A172 (cell line): ENCODE measurements around the gene TJP3. TPM values are rescaled to one million over a fixed set of nuclear protein-coding genes. Genes with fewer than 3 reads are reported as not detected.

Experiments used
- DNase-seq: peaks from one replicate; pipeline ENCODE4 v3.0.0-alpha.2; 2015; ENCODE audit warnings: low spot score
- total RNA-seq: library from RNA; depleted of rRNA; stranded (reverse); fragments of >200 nt; shearing (Covaris generic); gene quantifications from 2 replicates; pipeline ENCODE4 v1.2.3, GENCODE V29; 2014

The TJP3 gene
- total RNA-seq, 1 experiment from 2014 or later = 0.93 TPM

GRCh38 chr19:3670796-3671679 is 37.1 kb upstream of the TJP3 start:
- peak; percentile 43 for DNase-seq

DNA sequence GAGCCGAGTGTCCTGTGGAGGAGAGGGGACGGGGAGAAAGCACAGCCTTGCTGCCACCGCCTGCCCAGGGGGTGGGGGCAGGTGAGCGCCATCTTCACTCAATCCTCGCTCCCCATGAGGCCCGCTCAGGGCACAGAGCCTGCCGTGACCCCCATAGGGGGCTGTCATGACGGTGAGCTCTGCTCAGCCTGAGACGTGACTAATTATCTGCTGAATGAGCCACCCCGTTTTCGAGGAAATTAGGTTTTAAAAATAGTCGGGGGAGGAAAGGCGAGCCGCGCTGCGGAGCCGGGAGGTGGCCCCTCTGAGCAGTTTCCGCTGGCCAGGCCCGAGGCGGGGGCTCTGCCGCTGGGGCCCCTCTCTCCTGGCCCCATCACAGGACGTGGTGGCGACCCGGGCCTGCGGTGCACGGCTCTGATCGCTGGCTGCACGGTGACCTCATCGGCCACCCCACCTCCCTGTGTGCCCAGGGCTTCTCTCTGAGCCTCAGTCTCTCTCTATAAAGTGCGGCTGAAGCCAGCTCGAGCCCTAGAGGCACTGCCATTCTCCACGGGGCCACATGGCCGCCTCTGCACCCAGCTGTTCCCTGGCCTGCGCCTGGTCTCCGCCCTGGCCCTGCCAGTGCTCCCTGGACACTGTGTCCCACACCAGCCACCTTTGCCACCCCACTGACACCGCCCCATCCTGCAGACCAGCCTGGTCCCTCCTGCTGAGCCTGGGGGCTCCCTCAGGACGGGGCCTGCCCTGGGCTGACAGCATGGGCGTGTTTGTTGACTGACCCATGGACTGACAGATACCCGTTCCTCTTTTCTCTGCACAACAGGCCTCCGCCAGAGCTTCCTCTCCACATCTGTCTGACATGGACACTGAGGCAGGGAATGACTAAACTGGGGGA is 36.3 kb upstream of the TJP3 start:
- no peak for DNase-seq

- DNase-seq = no peak
These were observed 35.6 kb upstream of the TJP3 start for GRCh38 chr19:3672575-3672948.

- DNase-seq = no peak
These were observed 35.2 kb upstream of the TJP3 start for GRCh38 chr19:3672993-3673392.

GRCh38 chr19:3673506-3674439 is 34.4 kb upstream of the TJP3 start:
- DNase-seq = no peak

GRCh38 chr19:3674784-3675543 is 33.2 kb upstream of the TJP3 start:
- no peak for DNase-seq

DNA sequence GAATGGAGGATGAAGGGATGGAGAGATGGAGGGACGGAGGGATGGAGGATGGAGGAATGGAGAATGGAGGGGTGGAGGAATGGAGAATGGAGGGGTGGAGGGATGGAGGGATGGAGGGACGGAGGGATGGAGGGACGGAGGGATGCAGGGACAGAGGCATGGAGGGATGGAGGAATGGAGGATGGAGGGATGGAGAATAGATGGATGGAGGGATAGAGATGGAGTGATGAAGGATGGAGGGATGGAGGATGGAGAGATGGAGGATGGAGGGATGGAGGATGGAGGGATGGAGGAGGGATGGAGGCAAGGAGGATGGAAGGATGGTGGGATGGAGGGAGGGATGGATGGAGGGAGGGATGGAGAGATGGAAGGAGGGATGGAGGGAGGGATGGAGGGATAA is 30.0 kb upstream of the TJP3 start:
- DNase-seq = no peak

GRCh38 chr19:3679138-3679537 is 29.0 kb upstream of the TJP3 start:
- DNase-seq = no peak

DNA sequence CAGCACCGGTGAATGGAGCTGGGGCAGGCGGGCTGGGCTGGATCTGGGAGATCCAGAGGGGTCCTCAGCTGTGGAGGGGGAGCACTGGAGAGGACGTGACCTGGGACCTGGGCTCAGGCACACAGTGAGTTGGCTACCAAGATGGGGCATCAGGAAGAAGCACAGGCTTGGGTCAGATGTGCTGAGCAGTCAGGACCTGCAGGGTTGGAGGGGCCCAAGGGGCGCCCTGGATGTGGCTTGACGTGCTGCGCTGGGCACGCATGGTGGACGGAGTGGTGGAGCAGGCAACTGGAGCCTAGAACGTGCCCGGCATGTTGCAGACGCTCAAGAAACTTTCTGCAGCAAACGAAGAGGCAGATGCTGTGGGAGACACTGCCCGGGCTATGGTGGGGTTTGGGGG is 28.6 kb upstream of the TJP3 start:
- DNase-seq = no peak

- no peak for DNase-seq
These were observed 27.2 kb upstream of the TJP3 start for GRCh38 chr19:3680939-3681338.

GRCh38 chr19:3682286-3682685 is 25.9 kb upstream of the TJP3 start:
- DNase-seq = no peak

GRCh38 chr19:3682741-3683404 is 25.3 kb upstream of the TJP3 start:
- no peak for DNase-seq

DNA sequence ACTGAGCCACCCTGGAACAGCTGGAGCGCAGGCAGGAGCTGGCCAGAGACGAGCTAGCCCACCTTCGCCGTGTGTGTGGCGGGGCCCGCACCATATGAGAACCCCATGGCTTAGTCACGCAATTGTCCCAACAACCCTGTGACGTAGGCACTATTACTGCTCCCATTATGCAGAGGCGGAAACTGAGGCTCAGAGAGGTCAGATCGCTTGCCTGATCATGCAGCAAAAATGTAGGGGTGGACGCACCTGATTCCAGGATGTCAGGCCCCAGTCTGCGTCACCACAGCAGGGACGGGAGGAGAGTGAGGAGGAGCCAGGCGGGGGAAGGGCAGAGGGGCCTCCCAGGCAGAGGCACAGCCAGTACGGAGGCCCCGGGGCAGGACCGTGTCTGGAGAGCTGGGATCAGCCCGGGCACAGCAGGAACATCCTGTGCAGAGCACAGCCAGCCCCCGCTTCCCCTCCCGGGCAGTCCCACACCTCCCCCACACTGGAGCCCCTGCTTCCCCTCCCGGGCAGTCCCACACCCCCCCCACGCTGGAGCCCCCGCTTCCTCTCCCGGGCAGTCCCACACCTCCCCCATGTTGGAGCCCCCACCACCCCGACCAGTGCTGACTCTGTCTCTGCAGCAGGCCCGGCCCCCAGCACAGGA is 24.7 kb upstream of the TJP3 start:
- peak; percentile 90 for DNase-seq

DNA sequence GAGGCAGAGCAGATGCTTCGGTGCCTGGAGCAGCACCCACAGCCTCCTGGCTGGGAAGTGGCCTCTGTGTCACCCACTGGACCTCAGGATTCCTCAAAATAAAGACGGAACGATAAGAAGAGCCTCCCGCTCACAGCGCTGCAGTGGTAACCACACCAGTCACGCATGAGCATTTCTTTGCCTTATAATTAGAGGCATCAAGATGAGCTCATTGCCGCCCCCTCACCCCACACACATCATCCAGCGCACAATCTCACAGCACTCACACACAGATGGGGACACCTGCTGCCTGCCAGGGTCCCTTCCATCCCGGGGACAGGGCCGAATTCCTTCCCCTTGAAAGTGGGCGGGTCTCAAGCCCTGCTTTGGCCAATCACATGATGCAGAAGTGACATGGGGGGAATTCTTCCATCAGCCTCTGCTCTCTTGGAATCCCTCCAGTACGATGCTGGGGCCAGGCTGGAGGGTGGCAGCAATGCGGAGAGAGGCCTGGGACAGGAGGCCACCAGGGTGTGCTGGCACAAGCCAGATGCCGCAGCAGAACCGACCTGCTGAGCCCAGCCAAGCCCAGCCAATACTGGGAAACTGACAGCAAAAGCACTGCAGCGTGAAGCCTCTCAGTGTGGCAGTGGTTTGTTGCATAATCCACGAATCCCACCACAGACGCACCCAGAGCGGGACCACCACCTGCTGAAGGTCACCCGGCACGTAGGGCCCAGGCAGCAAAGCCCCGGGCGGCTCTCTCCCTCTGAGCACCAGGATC is 23.9 kb upstream of the TJP3 start:
- DNase-seq = peak; percentile 89

GRCh38 chr19:3684817-3685410 is 23.3 kb upstream of the TJP3 start:
- DNase-seq = no peak

GRCh38 chr19:3687393-3687773 is 20.8 kb upstream of the TJP3 start:
- no peak for DNase-seq

DNA sequence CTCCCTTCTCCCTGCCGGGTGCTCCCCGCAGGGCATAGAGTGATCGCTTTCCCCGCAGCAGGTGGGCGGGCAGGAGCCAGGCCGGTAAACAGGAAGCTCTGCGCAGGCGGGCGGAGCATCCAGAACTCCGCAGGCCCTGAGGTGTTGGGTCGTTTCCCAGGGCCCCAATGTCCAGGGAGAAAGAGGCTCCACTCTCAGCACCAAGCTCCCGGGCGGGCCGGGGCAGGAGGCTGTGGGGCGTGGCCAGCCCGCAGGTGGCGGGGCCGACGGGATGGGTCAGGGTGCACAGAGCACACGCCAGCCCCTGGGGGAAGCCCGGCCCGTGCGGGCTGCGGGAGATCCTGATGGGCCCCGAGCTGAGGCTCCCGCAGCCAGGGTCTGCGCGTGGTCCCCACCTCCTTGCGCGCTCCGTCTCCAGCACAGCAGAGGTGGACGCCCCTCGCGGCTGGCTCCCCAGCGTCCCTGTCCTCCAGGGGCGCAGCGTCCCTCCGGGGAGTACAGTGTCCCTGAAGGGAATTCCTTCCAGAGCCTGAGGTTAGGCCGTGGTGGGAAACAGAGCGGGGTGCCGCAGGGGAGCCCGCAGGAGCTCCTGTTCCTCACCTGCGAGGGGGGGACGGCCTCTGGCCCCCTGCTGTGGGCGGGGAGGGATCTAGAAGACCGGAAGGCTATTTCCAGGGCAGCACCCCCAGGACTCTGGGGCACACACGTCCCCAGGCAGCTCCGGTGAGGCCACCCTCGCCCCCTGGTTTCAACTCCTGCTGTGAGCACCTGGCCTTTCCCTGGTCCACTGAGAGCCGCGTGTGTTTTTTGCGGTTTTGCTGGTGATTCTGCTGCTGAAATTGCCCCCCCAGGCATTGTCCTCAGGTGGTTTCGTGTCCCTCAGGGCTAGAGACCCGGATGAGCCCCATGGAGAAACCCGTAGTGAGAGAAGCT is 20.1 kb upstream of the TJP3 start:
- no peak for DNase-seq
